ENCODE data around the gene OR5AN1. TPM values are rescaled to one million over a fixed set of nuclear protein-coding genes. Genes with fewer than 3 reads are reported as not detected.
"Not testable (repeated sequence)": the region's sequence is repeated elsewhere in the genome, so short reads cannot be mapped to it uniquely, and the experiment has no call there.

Gene OR5AN1
- total and polyA plus RNA-seq, 2 donors (not counting 1 experiment from before 2014, with no cell fraction given), result not detected

GRCh38 chr11:59336176-59336575 lies 22.5 kb upstream of the OR5AN1 start:
- Histone ChIP-seq H3K4me3 (ENCODE audit: control extremely low read depth in 1 of 5, extremely low read depth in 1 of 5, insufficient read depth in 1 of 5, low read depth in 2 of 5, low read length in 4 of 5) (no peak overlapping the region), H2AFZ (ENCODE audit: insufficient read depth, low read depth, low read length, poor library complexity, severe bottlenecking) (no peak overlapping the region), H3K36me3 (replicated peaks in 1 of 2; ENCODE audit: control extremely low read depth in 1 of 2, control insufficient read depth in 1 of 2, extremely low read depth in 1 of 2, insufficient read depth in 2 of 2, low read length in 1 of 2) (no peaks in the 10 kb centered on the region), H3K9ac (ENCODE audit: low read length) (no peak overlapping the region), H4K20me1 (ENCODE audit: control insufficient read depth, insufficient read depth, low read length, poor library complexity, severe bottlenecking) (no peaks in the 10 kb centered on the region), H3K27ac (ENCODE audit: low read length in 2 of 2) (no peak overlapping the region), H3K27me3 (replicated peaks in 1 of 4; ENCODE audit: control extremely low read depth in 1 of 4, control insufficient read depth in 3 of 4, insufficient read depth in 4 of 4, low read length in 3 of 4) (no peaks in the 10 kb centered on the region), H3K4me1 (ENCODE audit: control insufficient read depth in 2 of 2, insufficient read depth in 2 of 2, low read length in 2 of 2) (no peaks in the 10 kb centered on the region), H3K79me2 (ENCODE audit: control insufficient read depth, insufficient read depth, low read length) (no peaks in the 10 kb centered on the region), H3K9me3 (ENCODE audit: control extremely low read depth in 1 of 3, control insufficient read depth in 2 of 3, insufficient read depth in 1 of 3, low read length in 2 of 3) (peaks cover 0 to 4% (median 1%) of the 10 kb centered on the region in 3 donors), H3K4me2 (replicated peaks; ENCODE audit: low read depth, low read length, poor library complexity, severe bottlenecking) (no peak overlapping the region)
- CTCF ChIA-PET, result no interaction called here
- ATAC-seq (ENCODE audit: low read depth) (no peak), DNase-seq (no peak)
- Mint-ChIP-seq H3K27me3 (no peaks in the 10 kb centered on the region), H3K4me3 (no peak overlapping the region), H3K4me1 (no peaks in the 10 kb centered on the region), H3K9me3 (ENCODE audit: insufficient read depth) (peaks cover 16% of the 10 kb centered on the region), H3K27ac (no peak overlapping the region)
- intact Hi-C loops (cut with micrococcal nuclease), result no loop called here
- no CpG with 5 or more reads among the region's 5 CpGs for WGBS (ENCODE audit: insufficient coverage)
- POLR2A ChIA-PET, result no interaction called here
- TF ChIP-seq, protein P1, sequence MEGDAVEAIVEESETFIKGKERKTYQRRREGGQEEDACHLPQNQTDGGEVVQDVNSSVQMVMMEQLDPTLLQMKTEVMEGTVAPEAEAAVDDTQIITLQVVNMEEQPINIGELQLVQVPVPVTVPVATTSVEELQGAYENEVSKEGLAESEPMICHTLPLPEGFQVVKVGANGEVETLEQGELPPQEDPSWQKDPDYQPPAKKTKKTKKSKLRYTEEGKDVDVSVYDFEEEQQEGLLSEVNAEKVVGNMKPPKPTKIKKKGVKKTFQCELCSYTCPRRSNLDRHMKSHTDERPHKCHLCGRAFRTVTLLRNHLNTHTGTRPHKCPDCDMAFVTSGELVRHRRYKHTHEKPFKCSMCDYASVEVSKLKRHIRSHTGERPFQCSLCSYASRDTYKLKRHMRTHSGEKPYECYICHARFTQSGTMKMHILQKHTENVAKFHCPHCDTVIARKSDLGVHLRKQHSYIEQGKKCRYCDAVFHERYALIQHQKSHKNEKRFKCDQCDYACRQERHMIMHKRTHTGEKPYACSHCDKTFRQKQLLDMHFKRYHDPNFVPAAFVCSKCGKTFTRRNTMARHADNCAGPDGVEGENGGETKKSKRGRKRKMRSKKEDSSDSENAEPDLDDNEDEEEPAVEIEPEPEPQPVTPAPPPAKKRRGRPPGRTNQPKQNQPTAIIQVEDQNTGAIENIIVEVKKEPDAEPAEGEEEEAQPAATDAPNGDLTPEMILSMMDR (IDR thresholded peaks at IDR 0.05), result no peak
- no peak for TF ChIP-seq EZH2 (IDR thresholded peaks at IDR 0.05; ENCODE audit: borderline replicate concordance, insufficient read depth, low read depth, low read length, poor library complexity, severe bottlenecking)

- Histone ChIP-seq H3K4me3 (ENCODE audit: control extremely low read depth in 1 of 5, extremely low read depth in 1 of 5, insufficient read depth in 1 of 5, low read depth in 2 of 5, low read length in 4 of 5) (no peak overlapping the region), H3K4me2 (replicated peaks; ENCODE audit: low read depth, low read length, poor library complexity, severe bottlenecking) (no peak overlapping the region), H3K27ac (ENCODE audit: low read length in 2 of 2) (no peak overlapping the region), H3K79me2 (ENCODE audit: control insufficient read depth, insufficient read depth, low read length) (no peaks in the 10 kb centered on the region), H3K36me3 (replicated peaks in 1 of 2; ENCODE audit: control extremely low read depth in 1 of 2, control insufficient read depth in 1 of 2, extremely low read depth in 1 of 2, insufficient read depth in 2 of 2, low read length in 1 of 2) (no peaks in the 10 kb centered on the region), H3K4me1 (ENCODE audit: control insufficient read depth in 2 of 2, insufficient read depth in 2 of 2, low read length in 2 of 2) (no peaks in the 10 kb centered on the region), H3K9ac (ENCODE audit: low read length) (no peak overlapping the region), H4K20me1 (ENCODE audit: control insufficient read depth, insufficient read depth, low read length, poor library complexity, severe bottlenecking) (no peaks in the 10 kb centered on the region), H2AFZ (ENCODE audit: insufficient read depth, low read depth, low read length, poor library complexity, severe bottlenecking) (no peak overlapping the region), H3K27me3 (replicated peaks in 1 of 4; ENCODE audit: control extremely low read depth in 1 of 4, control insufficient read depth in 3 of 4, insufficient read depth in 4 of 4, low read length in 3 of 4) (no peaks in the 10 kb centered on the region), H3K9me3 (ENCODE audit: control extremely low read depth in 1 of 3, control insufficient read depth in 2 of 3, insufficient read depth in 1 of 3, low read length in 2 of 3) (peaks cover 0 to 4% (median 1%) of the 10 kb centered on the region in 3 donors)
- Mint-ChIP-seq H3K4me1 (no peaks in the 10 kb centered on the region), H3K4me3 (no peak overlapping the region), H3K27ac (no peak overlapping the region), H3K9me3 (ENCODE audit: insufficient read depth) (peaks cover 16% of the 10 kb centered on the region), H3K27me3 (no peaks in the 10 kb centered on the region)
- ATAC-seq (ENCODE audit: low read depth) (no peak), DNase-seq (no peak)
- ChIA-PET CTCF (no interaction called here), POLR2A (no interaction called here)
- intact Hi-C loops (cut with micrococcal nuclease), result no loop called here
- TF ChIP-seq EZH2 (IDR thresholded peaks at IDR 0.05; ENCODE audit: borderline replicate concordance, insufficient read depth, low read depth, low read length, poor library complexity, severe bottlenecking), result no peak
- TF ChIP-seq, protein P1 (IDR thresholded peaks at IDR 0.05), result no peak
These were observed 21.8 kb upstream of the OR5AN1 start for GRCh38 chr11:59336931-59337330.

GRCh38 chr11:59349657-59350056 lies 9.0 kb upstream of the OR5AN1 start:
- H3K79me2 ChIP-seq (ENCODE audit: control insufficient read depth, insufficient read depth, low read length); H3K36me3 ChIP-seq (replicated peaks in 1 of 2; ENCODE audit: control extremely low read depth in 1 of 2, control insufficient read depth in 1 of 2, extremely low read depth in 1 of 2, insufficient read depth in 2 of 2, low read length in 1 of 2); H3K4me1 Mint-ChIP-seq; H3K4me1 ChIP-seq (ENCODE audit: control insufficient read depth in 2 of 2, insufficient read depth in 2 of 2, low read length in 2 of 2); H3K9me3 Mint-ChIP-seq (ENCODE audit: insufficient read depth); H3K9ac ChIP-seq (ENCODE audit: low read length); H3K27ac Mint-ChIP-seq; H4K20me1 ChIP-seq (ENCODE audit: control insufficient read depth, insufficient read depth, low read length, poor library complexity, severe bottlenecking); H3K27ac ChIP-seq (ENCODE audit: low read length in 2 of 2); H3K4me3 Mint-ChIP-seq; H3K4me2 ChIP-seq (replicated peaks; ENCODE audit: low read depth, low read length, poor library complexity, severe bottlenecking); DNase-seq; ATAC-seq (ENCODE audit: low read depth); H3K4me3 ChIP-seq (ENCODE audit: control extremely low read depth in 1 of 5, extremely low read depth in 1 of 5, insufficient read depth in 1 of 5, low read depth in 2 of 5, low read length in 4 of 5); H3K27me3 ChIP-seq (replicated peaks in 1 of 4; ENCODE audit: control extremely low read depth in 1 of 4, control insufficient read depth in 3 of 4, insufficient read depth in 4 of 4, low read length in 3 of 4); H3K9me3 ChIP-seq (ENCODE audit: control extremely low read depth in 1 of 3, control insufficient read depth in 2 of 3, insufficient read depth in 1 of 3, low read length in 2 of 3); H2AFZ ChIP-seq (ENCODE audit: insufficient read depth, low read depth, low read length, poor library complexity, severe bottlenecking); intact Hi-C loops (cut with micrococcal nuclease): not testable (repeated sequence)
- ChIA-PET POLR2A (interaction anchor here (0.7 kb wide), 1 partner anchor 14 kb away, joined by 3 read pairs; no protein-coding TSS in a partner anchor), CTCF (interaction anchor here (1.6 kb wide), 1 partner anchor 164 kb away, joined by 3 read pairs; no protein-coding TSS in a partner anchor)
- H3K27me3 Mint-ChIP-seq, result peaks cover 15% of the 10 kb centered on the region
- 93% methylated on average over 3 of the region's 5 CpGs for WGBS (ENCODE audit: insufficient coverage)
